HUES64 (cell line): Measurements from ENCODE around the gene EPN2.

Experiments used
- H3K27ac ChIP-seq: 2 replicates; pipeline ENCODE4 v1.7.0; 2013; ENCODE audit warnings: low read depth, low read length, inconsistent platforms
- H3K27me3 ChIP-seq: 2 replicates; pipeline ENCODE4 v1.6.1; 2013; ENCODE audit warnings: mild to moderate bottlenecking, low read length; ENCODE audit not compliant: insufficient read depth
- H3K36me3 ChIP-seq: 2 replicates; pipeline ENCODE4 v1.6.1; 2013; ENCODE audit warnings: mild to moderate bottlenecking, low read length; ENCODE audit not compliant: insufficient read depth
- H3K4me1 ChIP-seq: 2 replicates; pipeline ENCODE4 v1.6.1; 2013; ENCODE audit warnings: mild to moderate bottlenecking, low read length, moderate library complexity; ENCODE audit not compliant: insufficient read depth
- H3K4me3 ChIP-seq: 2 replicates; pipeline ENCODE4 v1.5.1; 2013; ENCODE audit warnings: mild to moderate bottlenecking, low read length, moderate library complexity
- H3K9ac ChIP-seq: 2 replicates; pipeline ENCODE4 v1.6.1; 2013; ENCODE audit warnings: mild to moderate bottlenecking, low read depth, low read length
- H3K9me3 ChIP-seq: 2 replicates; pipeline ENCODE4 v1.6.1; 2013; ENCODE audit warnings: low read depth, low read length; ENCODE audit not compliant: insufficient read depth
- WGBS: fragments of 150-250, 120-280 bp; methylation state at CpG from one replicate; pipeline ENCODE4 v1.1.7; 2013; ENCODE audit warnings: missing lambda C conversion rate; 5-methylcytosine and 5-hydroxymethylcytosine counted together

The EPN2 gene

GRCh38 chr17:19372439-19372838 lies 135.3 kb downstream of the EPN2 start:
- 93% methylated on average over 12 of the region's 12 CpGs for WGBS
- Histone ChIP-seq H3K27ac (no peak overlapping the region), H3K4me1 (no peaks in the 10 kb centered on the region), H3K9ac (no peak overlapping the region), H3K27me3 (no peaks in the 10 kb centered on the region), H3K36me3 (no peaks in the 10 kb centered on the region; the same call in 1 of the 2 replicates), H3K4me3 (no peak overlapping the region), H3K9me3 (no peaks in the 10 kb centered on the region)

DNA sequence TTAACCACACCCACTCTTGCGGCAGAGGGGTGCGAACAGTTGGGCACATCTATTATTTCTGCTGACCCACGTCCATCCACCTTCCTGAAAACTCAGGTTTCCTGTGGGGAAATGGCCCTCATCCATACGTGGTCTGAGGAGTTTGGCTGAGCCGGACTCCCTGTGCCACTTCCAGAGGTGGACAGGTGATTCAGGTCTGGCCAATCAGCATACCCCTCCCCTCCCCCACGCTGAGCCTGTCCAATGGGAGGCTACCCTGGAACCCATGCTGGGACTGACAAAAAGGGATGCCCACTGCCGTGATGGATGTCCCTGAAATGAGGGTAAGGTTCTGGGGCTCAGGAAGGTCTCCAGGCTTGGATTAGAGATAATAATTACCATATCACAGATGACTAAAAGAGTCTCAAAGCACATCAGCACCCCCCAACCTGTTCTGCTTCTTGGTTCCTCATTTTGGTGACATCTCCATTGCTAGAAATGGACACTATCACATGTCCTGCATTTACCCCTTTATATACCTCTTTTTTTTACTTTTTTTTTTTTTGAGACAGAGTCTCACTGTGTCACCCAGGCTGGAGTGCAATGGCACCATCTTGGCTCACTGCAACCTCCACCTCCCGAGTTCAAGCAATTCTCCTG lies 135.8 kb downstream of the EPN2 start:
- H3K9me3 ChIP-seq: no peaks in the 10 kb centered on the region
- WGBS: 90% methylated on average over 8 of the region's 8 CpGs
- no peaks in the 10 kb centered on the region for H3K4me1 ChIP-seq

DNA sequence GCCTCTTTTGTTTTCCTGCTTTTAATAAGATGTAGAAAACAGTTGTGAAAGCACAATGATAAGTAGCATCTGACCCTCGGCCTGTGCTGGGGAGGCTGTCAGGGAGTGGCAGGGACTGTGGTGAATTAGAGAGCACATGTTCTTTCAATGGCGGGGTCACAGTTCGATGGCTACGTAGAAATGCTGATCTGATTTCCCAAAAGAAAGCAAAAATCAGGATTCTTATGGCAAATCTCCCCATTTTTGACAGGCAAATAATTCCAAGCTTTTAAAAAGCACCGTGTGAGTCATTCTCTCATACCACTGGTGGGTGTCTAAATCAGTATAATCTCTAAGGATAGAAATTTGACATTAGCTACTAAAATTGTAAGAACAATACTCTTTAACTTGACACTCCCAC lies 137.0 kb downstream of the EPN2 start:
- Histone ChIP-seq H3K4me1 (0 out of 2 replicates have a peak, but pooled peaks cover under 1% of the 10 kb centered on the region), H3K9ac (no peak overlapping the region), H3K4me3 (no peak overlapping the region), H3K27me3 (no peaks in the 10 kb centered on the region), H3K9me3 (no peaks in the 10 kb centered on the region), H3K27ac (no peak overlapping the region), H3K36me3 (peaks cover under 1% of the 10 kb centered on the region; the same call in 1 of the 2 replicates)
- WGBS: 96% methylated on average over 4 of the region's 5 CpGs

More for the DNA sequence above, 135.8 kb downstream of the EPN2 start:
- H3K36me3 ChIP-seq: no peaks in the 10 kb centered on the region; the same call in 1 of the 2 replicates
- no peak overlapping the region for H3K4me3 ChIP-seq
- H3K27me3 ChIP-seq: no peaks in the 10 kb centered on the region
- no peak overlapping the region for H3K9ac ChIP-seq
- H3K27ac ChIP-seq: no peak overlapping the region

DNA sequence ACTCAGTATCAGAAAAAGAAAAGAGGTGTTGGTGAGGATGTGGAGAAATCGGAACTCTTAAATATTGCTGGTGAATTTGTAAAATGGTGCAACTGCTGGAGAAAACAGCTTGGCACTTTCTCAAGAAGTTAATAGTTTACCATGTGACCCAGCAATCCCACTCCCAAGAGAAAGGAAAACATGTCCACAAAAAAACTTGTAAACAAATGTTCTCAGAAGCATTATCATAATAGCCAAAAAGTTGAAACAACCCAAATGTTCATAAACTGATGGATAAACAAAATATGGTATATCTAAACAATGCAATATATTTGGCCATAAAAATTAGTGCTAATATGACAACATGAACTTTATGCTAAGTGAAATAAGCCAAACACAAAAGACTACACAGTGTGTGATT lies 138.6 kb downstream of the EPN2 start:
- Histone ChIP-seq H3K4me3 (no peak overlapping the region), H3K9me3 (no peaks in the 10 kb centered on the region), H3K36me3 (peaks cover 17% of the 10 kb centered on the region), H3K4me1 (0 out of 2 replicates have a peak, but pooled peaks cover 5% of the 10 kb centered on the region), H3K27ac (no peak overlapping the region), H3K9ac (no peak overlapping the region), H3K27me3 (no peaks in the 10 kb centered on the region)
- 92% methylated on average over 1 of the region's 1 CpG for WGBS

DNA sequence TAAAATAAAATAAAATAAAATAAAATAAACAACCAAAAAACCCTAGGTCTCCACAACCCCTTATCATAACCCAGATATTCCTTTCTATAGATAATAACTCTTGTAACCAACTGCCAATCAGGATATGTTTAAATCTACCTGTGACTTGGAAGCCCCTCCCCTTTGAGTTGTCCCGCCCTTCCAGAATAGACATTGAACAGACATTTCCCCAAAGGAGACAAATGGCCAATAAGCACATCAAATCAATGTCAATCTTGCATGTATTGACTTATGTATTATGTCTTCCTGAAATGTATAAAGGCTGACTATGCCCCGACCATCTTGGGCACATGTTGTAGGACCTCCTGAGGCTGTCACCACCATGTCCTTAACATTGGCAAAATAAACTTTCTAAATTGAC lies 139.6 kb downstream of the EPN2 start:
- 85% methylated on average over 2 of the region's 2 CpGs for WGBS

DNA sequence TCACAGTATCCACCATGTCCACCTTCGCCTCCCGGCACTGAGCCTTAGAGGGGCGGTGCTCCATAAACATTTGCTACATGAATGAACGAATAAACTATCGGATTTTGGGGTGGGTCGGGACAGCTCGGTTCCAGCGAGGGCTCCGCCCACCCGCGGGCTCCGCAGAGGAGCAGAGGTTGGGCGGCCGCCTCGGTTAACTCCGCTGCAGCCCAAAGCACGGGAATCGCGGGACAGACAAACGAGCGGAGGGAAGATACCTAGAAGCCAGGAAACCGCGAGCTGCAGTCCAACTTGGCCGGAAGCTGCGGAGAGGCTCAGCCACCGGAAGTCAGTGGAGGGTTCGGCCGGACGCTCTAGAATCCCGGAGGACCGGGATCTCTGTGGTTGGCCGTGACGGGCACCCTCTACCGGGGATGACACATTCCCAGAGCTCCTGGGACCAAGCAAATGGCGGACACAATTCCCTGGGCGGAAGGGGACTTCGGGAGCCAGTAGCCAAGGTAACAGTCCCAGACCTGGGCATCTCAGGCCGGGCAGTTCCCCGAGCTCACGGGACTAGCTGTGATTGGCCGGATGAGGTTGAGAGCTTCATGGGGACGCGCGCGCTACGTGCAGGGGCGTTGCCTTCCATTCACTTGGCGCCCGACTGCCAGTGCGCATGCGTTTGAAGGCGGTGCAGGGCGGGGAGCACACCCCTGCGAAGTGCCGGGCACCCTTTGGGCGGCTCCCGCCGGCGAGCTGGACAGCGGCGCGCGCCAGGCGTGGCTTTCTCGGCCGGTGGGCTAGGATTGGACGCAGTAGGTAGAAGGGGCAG lies 140.6 kb downstream of the EPN2 start:
- H3K9me3 ChIP-seq: no peaks in the 10 kb centered on the region
- H3K4me1 ChIP-seq: 0 out of 2 replicates have a peak, but pooled peaks cover 5% of the 10 kb centered on the region
- peak overlapping the region; percentile 96 for H3K27ac ChIP-seq
- WGBS: under 1% methylated on average over 67 of the region's 67 CpGs
- H3K9ac ChIP-seq: peak overlapping the region; percentile 85
- H3K27me3 ChIP-seq: no peaks in the 10 kb centered on the region
- peak overlapping the region; percentile 86 for H3K4me3 ChIP-seq
- H3K36me3 ChIP-seq: peaks cover 35% of the 10 kb centered on the region

More for the DNA sequence above, 139.6 kb downstream of the EPN2 start:
- Histone ChIP-seq H3K27ac (peak overlapping the region; percentile 96; the same call in 1 of the 2 replicates), H3K4me3 (peak overlapping the region; percentile 86), H3K36me3 (peaks cover 28% of the 10 kb centered on the region), H3K9me3 (no peaks in the 10 kb centered on the region), H3K4me1 (0 out of 2 replicates have a peak, but pooled peaks cover 5% of the 10 kb centered on the region), H3K9ac (peak overlapping the region; percentile 85; the same call in 1 of the 2 replicates), H3K27me3 (no peaks in the 10 kb centered on the region)

DNA sequence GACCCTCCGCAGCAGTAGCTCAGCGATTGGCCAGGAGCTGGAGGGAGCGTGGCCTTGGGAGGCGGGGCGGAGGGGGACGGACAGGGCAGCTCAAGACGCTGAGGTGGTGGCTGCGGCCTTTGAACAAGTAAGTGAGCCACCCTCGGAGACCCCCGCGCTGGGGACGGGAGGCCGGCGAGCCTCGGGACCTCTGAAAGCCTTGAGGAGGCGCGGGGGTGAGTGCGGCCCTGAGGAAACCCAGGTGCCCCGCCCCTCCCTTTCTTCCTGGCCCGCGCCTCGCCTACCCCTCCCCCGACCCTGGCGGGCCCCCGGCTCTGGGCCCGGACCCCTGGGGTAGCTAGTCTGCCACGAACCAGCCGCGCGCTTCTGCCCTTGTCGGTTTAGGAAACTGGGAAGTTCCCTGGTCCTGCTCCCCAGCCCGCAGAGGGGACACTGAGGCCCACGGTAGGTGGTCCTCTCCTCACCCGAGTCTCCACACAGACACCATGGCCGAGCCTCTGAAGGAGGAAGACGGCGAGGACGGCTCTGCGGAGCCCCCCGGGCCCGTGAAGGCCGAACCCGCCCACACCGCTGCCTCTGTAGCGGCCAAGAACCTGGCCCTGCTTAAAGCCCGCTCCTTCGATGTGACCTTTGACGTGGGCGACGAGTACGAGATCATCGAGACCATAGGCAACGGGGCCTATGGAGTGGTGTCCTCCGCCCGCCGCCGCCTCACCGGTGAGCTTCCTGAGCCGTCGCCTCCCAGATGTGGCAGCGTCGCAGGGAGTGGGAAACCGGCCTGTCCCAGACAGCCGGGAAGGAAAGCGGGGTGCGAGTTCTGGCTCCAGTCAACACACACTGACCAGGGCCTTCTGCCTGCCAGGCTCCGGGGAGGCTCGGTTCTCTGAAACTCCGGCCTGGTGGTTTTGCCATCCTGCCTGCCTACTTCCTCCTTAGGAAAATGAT lies 141.5 kb downstream of the EPN2 start, which contains the start of gene MAPK7:
MAPK7 (plus strand) TSS at position 83 of the 945 bp plus-strand sequence; CDS start at position 486, 403 bp downstream.
- H3K4me1 ChIP-seq: 0 out of 2 replicates have a peak, but pooled peaks cover 5% of the 10 kb centered on the region
- WGBS: 6% methylated on average over 69 of the region's 69 CpGs
- peaks cover 44% of the 10 kb centered on the region for H3K36me3 ChIP-seq
- peak within 1 kb of the TSS; percentile 85 for H3K9ac ChIP-seq
- peak within 1 kb of the TSS; percentile 96 for H3K27ac ChIP-seq
- H3K4me3 ChIP-seq: peak within 1 kb of the TSS; percentile 86
- H3K9me3 ChIP-seq: no peaks in the 10 kb centered on the region
- no peaks in the 10 kb centered on the region for H3K27me3 ChIP-seq

- Histone ChIP-seq H3K4me1 (0 out of 2 replicates have a peak, but pooled peaks cover 5% of the 10 kb centered on the region), H3K36me3 (peaks cover 52% of the 10 kb centered on the region), H3K9me3 (no peaks in the 10 kb centered on the region), H3K9ac (peak overlapping the region; percentile 77; the same call in 1 of the 2 replicates), H3K27me3 (no peaks in the 10 kb centered on the region), H3K27ac (no peak overlapping the region), H3K4me3 (peak overlapping the region; percentile 86)
- 87% methylated on average over 12 of the region's 13 CpGs for WGBS
These were observed 142.3 kb downstream of the EPN2 start for GRCh38 chr17:19379361-19380065.

- Histone ChIP-seq H3K4me3 (no peak overlapping the region), H3K36me3 (peaks cover 64% of the 10 kb centered on the region), H3K9me3 (no peaks in the 10 kb centered on the region), H3K9ac (no peak overlapping the region), H3K4me1 (0 out of 2 replicates have a peak, but pooled peaks cover 5% of the 10 kb centered on the region), H3K27ac (no peak overlapping the region), H3K27me3 (no peaks in the 10 kb centered on the region)
- 97% methylated on average over 29 of the region's 29 CpGs for WGBS
These were observed 143.5 kb downstream of the EPN2 start for GRCh38 chr17:19380481-19381301.
